ENCODE measurements around the gene SLC39A11. TPM values are rescaled to one million over a fixed set of nuclear protein-coding genes. Genes with fewer than 3 reads are reported as not detected.
"Not testable (repeated sequence)": the region's sequence is repeated elsewhere in the genome, so short reads cannot be mapped to it uniquely, and the experiment has no call there.

Gene SLC39A11
- total RNA-seq, 1 experiment from 2014 or later = 15.8 TPM

GRCh38 chr17:72940496-72940895 lies 152.0 kb downstream of the SLC39A11 start:
- H3K9me3 Mint-ChIP-seq (ENCODE audit: unreplicated experiment) = no peaks in the 10 kb centered on the region
- intact Hi-C loops (cut with micrococcal nuclease) = no loop called here
- BruUV-seq (replicated peaks) = no TSS peak
- no peaks in the 10 kb centered on the region for H3K36me3 Mint-ChIP-seq (ENCODE audit: insufficient read depth, unreplicated experiment)
- no peak for DNase-seq (ENCODE audit: unreplicated experiment)
- no peaks in the 10 kb centered on the region for H3K27me3 Mint-ChIP-seq (ENCODE audit: insufficient read depth, unreplicated experiment)
- ChIA-PET CTCF (no interaction called here), POLR2A (no interaction called here)
- no peak for TF ChIP-seq CTCF (IDR thresholded peaks at IDR 0.05; ENCODE audit: unreplicated experiment)
- no peaks in the 10 kb centered on the region for H3K4me1 Mint-ChIP-seq (ENCODE audit: insufficient read depth, unreplicated experiment)
- no peak overlapping the region for H3K27ac Mint-ChIP-seq (ENCODE audit: low read depth, unreplicated experiment)
- no peak overlapping the region for H3K4me3 Mint-ChIP-seq (ENCODE audit: unreplicated experiment)

- Mint-ChIP-seq H3K9me3 (ENCODE audit: unreplicated experiment) (no peaks in the 10 kb centered on the region), H3K4me3 (ENCODE audit: unreplicated experiment) (no peak overlapping the region)
- CTCF ChIA-PET = no interaction called here
Measured at GRCh38 chr17:72938482-72938881, 154.0 kb downstream of the SLC39A11 start.

GRCh38 chr17:72937707-72938106 lies 154.8 kb downstream of the SLC39A11 start:
- H3K4me3 Mint-ChIP-seq (ENCODE audit: unreplicated experiment) = no peak overlapping the region
- no peaks in the 10 kb centered on the region for H3K4me1 Mint-ChIP-seq (ENCODE audit: insufficient read depth, unreplicated experiment)
- no TSS peak for BruUV-seq (replicated peaks)
- no peak for DNase-seq (ENCODE audit: unreplicated experiment)
- intact Hi-C loops (cut with micrococcal nuclease) = no loop called here
- H3K36me3 Mint-ChIP-seq (ENCODE audit: insufficient read depth, unreplicated experiment) = no peaks in the 10 kb centered on the region
- ChIA-PET POLR2A (no interaction called here), CTCF (interaction anchor here (1.0 kb wide), 1 partner anchor 24 kb away, joined by 3 read pairs; no protein-coding TSS in a partner anchor)
- no peak for TF ChIP-seq CTCF (IDR thresholded peaks at IDR 0.05; ENCODE audit: unreplicated experiment)
- no peak overlapping the region for H3K27ac Mint-ChIP-seq (ENCODE audit: low read depth, unreplicated experiment)
- no peaks in the 10 kb centered on the region for H3K27me3 Mint-ChIP-seq (ENCODE audit: insufficient read depth, unreplicated experiment)
- H3K9me3 Mint-ChIP-seq (ENCODE audit: unreplicated experiment) = no peaks in the 10 kb centered on the region

More at GRCh38 chr17:72938482-72938881, 154.0 kb downstream of the SLC39A11 start:
- no peak for TF ChIP-seq CTCF (IDR thresholded peaks at IDR 0.05; ENCODE audit: unreplicated experiment)
- BruUV-seq (replicated peaks) = no TSS peak
- Mint-ChIP-seq H3K27ac (ENCODE audit: low read depth, unreplicated experiment) (no peak overlapping the region), H3K27me3 (ENCODE audit: insufficient read depth, unreplicated experiment) (no peaks in the 10 kb centered on the region), H3K36me3 (ENCODE audit: insufficient read depth, unreplicated experiment) (no peaks in the 10 kb centered on the region), H3K4me1 (ENCODE audit: insufficient read depth, unreplicated experiment) (no peaks in the 10 kb centered on the region)
- intact Hi-C loops (cut with micrococcal nuclease) = no loop called here
- no peak for DNase-seq (ENCODE audit: unreplicated experiment)
- POLR2A ChIA-PET = no interaction called here

DNA sequence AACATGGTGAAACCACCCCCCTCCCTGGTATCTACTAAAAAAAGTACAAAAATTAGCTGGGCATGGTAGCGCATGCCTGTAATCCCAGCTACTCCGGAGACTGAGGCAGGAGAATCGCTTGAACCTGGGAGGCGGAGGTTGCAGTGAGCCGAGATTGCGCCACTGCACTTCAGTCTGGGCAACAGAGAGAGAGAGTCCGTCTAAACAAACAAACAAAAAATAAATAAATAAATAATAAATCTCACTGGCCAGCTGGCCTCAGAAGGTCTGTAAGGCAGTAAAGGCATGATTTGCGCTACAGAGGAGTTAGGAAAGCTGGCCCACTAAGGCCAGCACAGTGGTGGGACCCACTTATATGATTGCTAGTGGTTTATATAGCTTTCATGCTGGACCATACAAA lies 155.2 kb downstream of the SLC39A11 start:
- CTCF ChIA-PET = interaction anchor here (0.5 to 1.0 kb wide), 2 partner anchors 25 to 1794 kb away, joined by 3 to 4 read pairs; no protein-coding TSS in a partner anchor
- POLR2A ChIA-PET = not testable (repeated sequence)

DNA sequence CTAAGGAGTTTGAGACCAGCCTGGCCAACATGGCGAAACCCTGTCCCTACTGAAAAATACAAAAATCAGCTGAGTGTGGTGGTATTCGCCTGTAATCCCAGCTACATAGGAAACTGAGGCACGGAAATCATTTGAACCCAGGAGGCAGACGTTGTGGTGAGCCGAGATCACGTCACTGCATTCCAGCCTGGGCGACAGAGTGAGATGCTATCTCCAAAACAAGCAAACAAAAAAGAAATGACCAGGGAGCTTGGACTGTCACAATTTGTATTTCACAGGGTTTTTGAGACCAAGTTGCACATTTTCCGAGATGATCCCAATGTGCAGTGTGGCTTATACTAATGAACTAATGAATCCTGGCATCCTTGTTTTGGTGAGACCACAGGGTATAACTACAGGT lies 156.5 kb downstream of the SLC39A11 start:
- Mint-ChIP-seq H3K36me3 (ENCODE audit: insufficient read depth, unreplicated experiment) (no peaks in the 10 kb centered on the region), H3K4me3 (ENCODE audit: unreplicated experiment) (no peak overlapping the region), H3K9me3 (ENCODE audit: unreplicated experiment) (no peaks in the 10 kb centered on the region), H3K27ac (ENCODE audit: low read depth, unreplicated experiment) (no peak overlapping the region), H3K27me3 (ENCODE audit: insufficient read depth, unreplicated experiment) (no peaks in the 10 kb centered on the region), H3K4me1 (ENCODE audit: insufficient read depth, unreplicated experiment) (no peaks in the 10 kb centered on the region)
- DNase-seq (ENCODE audit: unreplicated experiment) = no peak
- POLR2A ChIA-PET = no interaction called here
- no peak for TF ChIP-seq CTCF (IDR thresholded peaks at IDR 0.05; ENCODE audit: unreplicated experiment)
- CTCF ChIA-PET = interaction anchor here (0.6 kb wide), 1 partner anchor 47 kb away, joined by 3 read pairs; no protein-coding TSS in a partner anchor
- intact Hi-C loops (cut with micrococcal nuclease) = no loop called here
- no TSS peak for BruUV-seq (replicated peaks)

More for the DNA sequence above, 155.2 kb downstream of the SLC39A11 start:
- H3K4me3 Mint-ChIP-seq (ENCODE audit: unreplicated experiment); H3K27me3 Mint-ChIP-seq (ENCODE audit: insufficient read depth, unreplicated experiment); BruUV-seq (replicated peaks); H3K36me3 Mint-ChIP-seq (ENCODE audit: insufficient read depth, unreplicated experiment); DNase-seq (ENCODE audit: unreplicated experiment); H3K27ac Mint-ChIP-seq (ENCODE audit: low read depth, unreplicated experiment); intact Hi-C loops (cut with micrococcal nuclease); H3K9me3 Mint-ChIP-seq (ENCODE audit: unreplicated experiment); H3K4me1 Mint-ChIP-seq (ENCODE audit: insufficient read depth, unreplicated experiment): not testable (repeated sequence)
